Measurements from ENCODE around the gene TSPOAP1.

The TSPOAP1 gene

GRCh38 chr17:58328195-58329034, at the start of gene TSPOAP1:
Gene TSPOAP1, minus strand, starts transcription at chr17:58328795. Its CDS starts 875 bp downstream, at chr17:58327920.
- peak; percentile 48 for DNase-seq

GRCh38 chr17:58377661-58378060, 49.1 kb upstream of the TSPOAP1 start:
- no peak for DNase-seq

GRCh38 chr17:58377093-58377601, 48.6 kb upstream of the TSPOAP1 start:
- no peak for DNase-seq

GRCh38 chr17:58376472-58377000, 47.9 kb upstream of the TSPOAP1 start:
- DNase-seq = no peak

DNA sequence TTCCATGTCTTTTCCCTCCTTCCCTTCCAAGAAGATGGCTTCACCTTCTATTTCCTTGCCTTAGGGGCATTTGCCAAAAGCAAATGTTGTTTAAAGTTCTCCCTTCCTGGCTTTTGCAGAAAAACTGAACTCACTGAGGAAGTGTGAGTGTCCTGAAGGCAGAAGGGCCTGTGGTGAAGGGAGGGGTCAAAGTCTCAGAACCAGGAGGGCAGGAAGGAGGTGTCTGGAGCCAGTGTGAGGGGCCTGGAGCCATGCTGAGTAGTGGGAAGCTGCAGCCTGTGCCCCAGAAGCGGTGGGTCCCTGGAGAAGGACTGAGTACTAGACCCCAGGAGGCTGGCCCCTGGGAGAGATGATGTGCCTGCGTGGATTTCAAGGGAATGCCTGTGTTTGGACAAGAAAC, 47.2 kb upstream of the TSPOAP1 start:
- DNase-seq = no peak

- DNase-seq = no peak
Measured at GRCh38 chr17:58375256-58375655, 46.7 kb upstream of the TSPOAP1 start.

- DNase-seq = no peak
Measured at GRCh38 chr17:58373923-58374322, 45.3 kb upstream of the TSPOAP1 start.

- DNase-seq = no peak
Measured at GRCh38 chr17:58373003-58373402, 44.4 kb upstream of the TSPOAP1 start.

GRCh38 chr17:58371300-58371950, 42.8 kb upstream of the TSPOAP1 start:
- no peak for DNase-seq

GRCh38 chr17:58370716-58371115, 42.1 kb upstream of the TSPOAP1 start:
- no peak for DNase-seq

- no peak for DNase-seq
Measured at GRCh38 chr17:58370309-58370708, 41.7 kb upstream of the TSPOAP1 start.

DNA sequence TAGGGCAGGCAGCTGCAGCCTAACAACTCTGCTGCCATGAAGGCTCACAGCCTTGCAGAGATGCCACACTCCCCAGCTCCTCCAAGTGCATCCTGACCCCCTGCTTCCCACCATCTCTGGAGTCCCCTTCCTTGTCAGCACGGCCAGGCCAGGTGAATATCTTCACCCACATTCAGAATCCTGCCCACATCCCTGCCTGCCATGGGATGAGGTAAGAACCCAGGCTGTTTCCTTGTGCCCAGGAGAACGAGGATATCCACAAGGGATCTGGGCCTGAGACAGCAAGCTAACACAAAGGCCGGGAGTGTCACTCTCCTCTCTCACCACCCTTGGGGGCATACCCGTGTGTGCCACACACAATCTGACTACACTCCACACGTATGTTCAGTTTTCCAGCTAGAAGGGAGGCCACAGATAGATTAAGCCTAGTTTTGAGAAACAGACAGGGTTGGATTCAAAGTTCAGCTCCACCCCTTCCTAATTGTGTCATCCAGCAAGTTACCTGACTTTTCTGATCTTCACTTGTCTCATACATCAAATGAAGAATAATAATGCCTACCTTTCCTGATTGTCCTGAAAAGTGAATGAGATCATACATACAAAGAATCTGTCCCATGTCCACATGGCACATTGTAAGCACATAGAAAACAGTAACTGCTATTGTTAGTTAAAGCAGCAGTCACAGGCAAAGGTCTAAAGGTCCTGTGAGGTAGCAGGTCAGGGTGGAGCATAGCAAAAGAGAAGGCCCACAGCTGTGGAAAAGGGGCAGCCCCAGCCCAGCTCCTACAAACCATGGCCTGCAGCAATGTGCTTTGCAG, 40.8 kb upstream of the TSPOAP1 start:
- DNase-seq = no peak

GRCh38 chr17:58368860-58369213, 40.2 kb upstream of the TSPOAP1 start:
- DNase-seq = no peak

DNA sequence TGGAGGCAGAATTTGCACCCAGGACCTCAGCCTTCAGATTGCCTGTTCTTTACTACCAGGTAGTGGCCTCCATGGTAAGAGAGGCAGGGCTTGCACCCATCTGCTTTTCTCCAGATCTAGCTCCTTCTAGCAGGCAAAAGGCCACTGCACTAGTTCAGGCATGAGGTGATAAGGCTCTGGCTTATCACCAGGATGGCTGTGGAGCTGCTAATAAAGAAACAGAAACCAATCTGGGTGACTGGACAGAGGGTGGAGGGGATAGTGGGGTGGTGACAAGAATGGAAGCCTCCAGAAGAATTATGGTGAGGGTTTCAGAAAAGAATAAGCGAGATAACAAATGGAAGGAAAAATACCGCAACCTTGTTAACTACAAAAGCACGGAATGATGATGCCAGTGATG, 38.9 kb upstream of the TSPOAP1 start:
- no peak for DNase-seq

DNA sequence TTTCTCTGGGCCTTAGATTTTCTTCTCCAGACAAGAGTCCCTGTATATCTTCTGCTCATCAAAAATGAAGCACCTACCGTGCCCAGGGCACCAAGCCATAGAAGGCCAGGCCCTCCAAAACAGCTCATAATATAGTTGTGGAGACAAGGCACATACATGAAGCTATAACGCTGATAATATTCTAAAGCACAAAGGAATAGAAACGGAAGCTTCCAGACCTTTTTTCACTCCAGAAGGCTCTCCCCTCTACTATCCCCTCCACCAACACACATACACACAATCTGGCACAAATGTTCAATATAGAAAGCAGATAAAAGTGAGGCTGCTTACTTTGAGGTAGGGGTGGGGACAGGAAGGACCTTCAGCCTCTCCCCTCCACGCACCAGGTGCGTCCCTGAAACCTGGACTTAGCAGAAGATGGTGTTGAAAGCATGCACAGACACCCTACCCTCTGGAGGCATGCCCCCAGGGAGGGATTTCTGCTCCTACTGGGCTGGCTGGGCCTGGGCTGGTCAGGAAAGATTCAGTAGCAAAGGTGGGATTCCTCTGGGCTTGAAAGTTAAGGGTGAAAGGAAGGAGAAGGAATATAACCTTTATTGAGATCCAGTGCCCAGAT, 37.5 kb upstream of the TSPOAP1 start:
- DNase-seq = no peak

DNA sequence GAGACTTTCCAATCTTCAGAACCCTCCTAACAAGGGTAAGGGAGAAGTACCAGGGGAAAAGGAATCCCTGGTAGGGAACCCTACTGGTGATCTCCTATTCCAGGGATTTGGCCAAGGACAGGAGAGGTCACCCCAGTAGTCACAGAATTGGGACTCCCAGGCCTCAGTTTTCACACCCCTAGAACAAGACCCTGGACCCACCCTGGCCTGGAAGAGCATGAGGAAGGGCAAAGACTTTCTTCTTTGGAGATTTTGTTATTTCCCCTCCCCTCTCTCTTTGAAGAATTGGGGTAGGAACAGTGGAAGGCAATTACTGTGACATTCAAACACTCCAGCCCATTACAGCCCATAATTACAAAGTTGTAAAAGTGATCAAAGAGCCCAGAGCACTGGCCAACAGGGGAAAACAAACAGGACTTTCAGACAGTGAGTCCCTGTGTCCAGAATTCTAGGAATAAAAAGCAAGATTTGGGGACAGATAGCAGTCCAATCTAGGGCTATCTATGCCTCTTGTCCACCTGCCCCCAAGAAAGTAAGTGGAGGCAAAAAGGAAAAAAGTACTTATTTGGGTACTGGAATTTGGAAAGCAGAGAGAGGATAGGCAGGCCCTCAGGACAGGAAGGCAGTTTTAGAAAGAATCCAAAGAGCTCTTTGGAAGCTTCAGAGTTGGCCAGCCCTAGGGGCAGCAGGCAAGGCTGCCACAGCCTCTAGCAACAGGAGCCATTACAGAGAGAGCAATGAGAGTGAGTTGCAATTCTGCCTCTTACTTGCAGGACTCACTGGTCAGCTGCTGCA, 36.8 kb upstream of the TSPOAP1 start:
- no peak for DNase-seq

DNA sequence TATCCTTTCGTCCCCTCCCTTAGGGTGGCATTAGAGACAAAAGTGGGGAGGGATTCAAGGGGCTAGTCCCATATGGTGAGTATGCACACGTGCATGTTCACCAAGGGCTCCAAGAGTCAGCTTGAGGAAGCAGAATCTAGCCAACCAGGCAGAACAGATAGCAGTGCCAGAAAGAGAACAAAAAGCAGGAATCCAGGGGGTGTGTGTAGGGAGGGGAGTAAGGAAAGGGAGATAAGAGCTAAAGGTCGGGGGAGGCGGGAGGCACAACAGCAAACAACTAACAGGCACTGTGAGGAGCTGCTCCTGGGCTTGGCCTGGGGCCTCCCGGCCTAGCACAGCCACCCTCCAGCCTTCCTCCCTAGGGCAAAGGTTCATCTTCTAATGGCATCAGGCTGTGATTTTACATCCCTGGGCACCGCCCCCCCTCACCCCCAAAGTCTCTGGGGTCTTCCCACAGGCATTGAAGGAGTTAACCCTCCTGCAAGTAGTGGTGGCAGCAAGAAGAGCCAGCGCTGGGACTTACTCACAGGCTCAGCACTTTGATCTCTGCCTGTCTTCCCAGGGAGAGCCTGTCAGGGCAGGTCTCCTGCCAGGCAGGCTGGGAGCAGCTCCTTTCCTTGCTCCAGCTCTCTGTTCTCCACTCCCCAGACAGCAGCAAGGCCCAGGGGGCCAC, 35.8 kb upstream of the TSPOAP1 start:
- DNase-seq = no peak

DNA sequence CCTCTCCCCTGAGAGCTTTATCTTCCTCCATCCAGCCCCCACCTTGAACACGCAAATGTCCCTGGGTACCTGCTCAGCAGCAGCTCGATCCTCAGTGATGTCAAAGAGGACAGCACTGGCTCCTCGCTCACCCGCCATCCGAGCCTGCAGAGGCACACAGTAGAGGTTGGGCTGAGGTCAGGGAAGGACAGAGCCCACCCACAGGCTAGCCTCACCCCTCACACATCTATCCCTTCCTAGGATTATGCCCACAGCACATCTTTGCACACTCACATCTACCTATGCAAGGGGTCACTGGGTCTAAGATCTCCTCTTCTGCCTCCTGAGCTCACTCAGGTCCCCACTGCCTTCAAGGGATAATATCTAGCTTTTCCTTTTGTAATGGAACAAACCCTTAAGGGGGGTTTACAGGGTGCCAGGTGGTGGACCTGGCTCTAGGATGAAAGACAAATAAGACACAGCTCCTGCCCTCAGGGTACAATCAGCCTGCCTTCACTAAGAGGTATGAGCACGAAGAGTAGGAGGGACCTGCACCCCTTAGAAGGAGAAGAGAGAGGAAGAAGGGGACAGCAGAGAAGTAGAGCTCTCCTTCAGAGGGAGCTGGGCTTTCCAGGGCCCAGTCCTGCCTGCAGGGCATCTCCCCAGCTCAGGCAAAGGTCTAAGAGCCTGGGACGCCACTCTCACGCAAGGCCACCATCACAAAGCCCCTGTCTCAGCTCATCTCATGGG, 35.0 kb upstream of the TSPOAP1 start:
- DNase-seq = no peak

GRCh38 chr17:58362368-58363014, 33.9 kb upstream of the TSPOAP1 start:
- no peak for DNase-seq
